Right renal cortex interstitium (tissue), 3 donors: ENCODE results near the gene WFDC1. TPM values are rescaled to one million over a fixed set of nuclear protein-coding genes. Genes with fewer than 3 reads are reported as not detected.

Experiments used
- DNase-seq, 3 donors: peaks; one replicate each; pipeline ENCODE4 v3.0.0-alpha.2; 2013; ENCODE audit warnings: low read depth in 3 of 3, low spot score in 2 of 3
- polyA plus RNA-seq, 3 donors: library from polyadenylated mRNA; unstranded; fragments of 120-200 nt; gene quantifications; one replicate each; pipeline ENCODE4 v1.2.1, GENCODE V29; 2013; ENCODE audit not compliant: insufficient read length in 3 of 3

WFDC1 gene
- polyA plus RNA-seq, 3 donors: 2.7 to 3.5 (median 3.1) TPM

GRCh38 chr16:84349862-84350684, 55.4 kb downstream of the WFDC1 start:
- DNase-seq: no peak

- no peak for DNase-seq
These were observed 56.2 kb downstream of the WFDC1 start for GRCh38 chr16:84350685-84351400.

GRCh38 chr16:84351630-84352029, 57.0 kb downstream of the WFDC1 start:
- DNase-seq: no peak

GRCh38 chr16:84354306-84354705, 59.6 kb downstream of the WFDC1 start:
- DNase-seq: no peak

- DNase-seq: no peak
These were observed 60.5 kb downstream of the WFDC1 start for GRCh38 chr16:84355149-84355548.

- DNase-seq: no peak
These were observed 61.5 kb downstream of the WFDC1 start for GRCh38 chr16:84356176-84356575.

- DNase-seq: no peak
These were observed 62.0 kb downstream of the WFDC1 start for GRCh38 chr16:84356591-84357116.

- DNase-seq: no peak
These were observed 62.5 kb downstream of the WFDC1 start for GRCh38 chr16:84357191-84357651.

GRCh38 chr16:84358601-84359295, 64.1 kb downstream of the WFDC1 start:
- DNase-seq: no peak

- DNase-seq: no peak
These were observed 64.6 kb downstream of the WFDC1 start for GRCh38 chr16:84359326-84359725.

- no peak for DNase-seq
These were observed 65.5 kb downstream of the WFDC1 start for GRCh38 chr16:84360170-84360569.

GRCh38 chr16:84360748-84361147, 66.1 kb downstream of the WFDC1 start:
- DNase-seq: no peak

GRCh38 chr16:84361546-84361945, 66.9 kb downstream of the WFDC1 start:
- DNase-seq: no peak

GRCh38 chr16:84362471-84362941, 67.8 kb downstream of the WFDC1 start:
- DNase-seq: no peak

GRCh38 chr16:84366208-84366607, 71.5 kb downstream of the WFDC1 start:
- DNase-seq: no peak

- no peak for DNase-seq
These were observed 72.6 kb downstream of the WFDC1 start for GRCh38 chr16:84367297-84367680.

GRCh38 chr16:84367750-84368307, 73.2 kb downstream of the WFDC1 start:
- DNase-seq: no peak

- DNase-seq: no peak
These were observed 73.8 kb downstream of the WFDC1 start, which contains the start of gene ATP2C2 for GRCh38 chr16:84368308-84368996. ATP2C2 (plus strand) TSS chr16:84368538; CDS start chr16:84368616, 78 bp downstream.

GRCh38 chr16:84369105-84369504, 74.4 kb downstream of the WFDC1 start:
- no peak for DNase-seq
